ENCODE measurements around the gene AGTPBP1. TPM values are rescaled to one million over a fixed set of nuclear protein-coding genes. Genes with fewer than 3 reads are reported as not detected.

Gene AGTPBP1
- total and polyA plus RNA-seq, 9 of the 15 experiments (the other 6 are each of a cell fraction or from before 2014, with no cell fraction given), result 1.4 to 7.9 (median 4.6) TPM

- no peak for TF ChIP-seq ARID4B (CRISPR knock-in tag; IDR thresholded peaks at IDR 0.05)
- no peak for TF ChIP-seq CEBPZ (IDR thresholded peaks at IDR 0.05; ENCODE audit: borderline replicate concordance, low read depth, low read length)
- TF ChIP-seq NFIX (CRISPR knock-in tag; IDR thresholded peaks at IDR 0.05; ENCODE audit: low read depth), result no peak
- no peak for TF ChIP-seq WHSC1 (IDR thresholded peaks at IDR 0.05; ENCODE audit: low read length)
- TF ChIP-seq GTF2E2 (tag; IDR thresholded peaks at IDR 0.05), result no peak
- TF ChIP-seq, protein P1, sequence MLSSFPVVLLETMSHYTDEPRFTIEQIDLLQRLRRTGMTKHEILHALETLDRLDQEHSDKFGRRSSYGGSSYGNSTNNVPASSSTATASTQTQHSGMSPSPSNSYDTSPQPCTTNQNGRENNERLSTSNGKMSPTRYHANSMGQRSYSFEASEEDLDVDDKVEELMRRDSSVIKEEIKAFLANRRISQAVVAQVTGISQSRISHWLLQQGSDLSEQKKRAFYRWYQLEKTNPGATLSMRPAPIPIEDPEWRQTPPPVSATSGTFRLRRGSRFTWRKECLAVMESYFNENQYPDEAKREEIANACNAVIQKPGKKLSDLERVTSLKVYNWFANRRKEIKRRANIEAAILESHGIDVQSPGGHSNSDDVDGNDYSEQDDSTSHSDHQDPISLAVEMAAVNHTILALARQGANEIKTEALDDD (IDR thresholded peaks at IDR 0.05), result no peak
- no peak for TF ChIP-seq ZSCAN32 (CRISPR knock-in tag; IDR thresholded peaks at IDR 0.05)
- TF ChIP-seq ZMIZ1 (IDR thresholded peaks at IDR 0.05; ENCODE audit: low read depth in 2 of 2, low read length in 2 of 2), result no peak
These were observed at the start of gene AGTPBP1 (continued) for GRCh38 chr9:85741875-85742596.

All from K562 (cell line).